NCI-H82 treated with DMSO at 0.1 percent for 48 hours (cell line): ENCODE data around the gene MCEE.
"Not testable (repeated sequence)": the region's sequence is repeated elsewhere in the genome, so short reads cannot be mapped to it uniquely, and the experiment has no call there.

Source experiments
- DNase-seq: peaks from one replicate; lab custom pipeline; 2025; ENCODE audit not compliant: unreplicated experiment; lab: John Stamatoyannopoulos, UW

Gene MCEE

GRCh38 chr2:71083752-71084312 lies 46.2 kb downstream of the MCEE start:
- DNase-seq, result not testable (repeated sequence)

GRCh38 chr2:71083297-71083696 lies 46.7 kb downstream of the MCEE start:
- not testable (repeated sequence) for DNase-seq

- DNase-seq, result no peak
These were observed 47.4 kb downstream of the MCEE start for GRCh38 chr2:71082402-71083252.

GRCh38 chr2:71078624-71079023 lies 51.4 kb downstream of the MCEE start:
- no peak for DNase-seq

GRCh38 chr2:71074893-71075395 lies 55.1 kb downstream of the MCEE start:
- no peak for DNase-seq

GRCh38 chr2:71073475-71073874 lies 56.6 kb downstream of the MCEE start:
- DNase-seq, result no peak

GRCh38 chr2:71072492-71072891 lies 57.5 kb downstream of the MCEE start:
- no peak for DNase-seq

- no peak for DNase-seq
These were observed 58.2 kb downstream of the MCEE start for GRCh38 chr2:71071681-71072398.

- peak; percentile 10 for DNase-seq
These were observed 59.5 kb downstream of the MCEE start for GRCh38 chr2:71070294-71071093.

- no peak for DNase-seq
These were observed 60.7 kb downstream of the MCEE start for GRCh38 chr2:71069376-71069775.

- DNase-seq, result peak; percentile 92
These were observed 61.6 kb downstream of the MCEE start, which contains the start of gene NAGK for GRCh38 chr2:71068218-71069035. NAGK (plus strand) TSS chr2:71068648; CDS start chr2:71068684, 36 bp downstream.

GRCh38 chr2:71067567-71068217 lies 62.3 kb downstream of the MCEE start:
- DNase-seq, result no peak

GRCh38 chr2:71066856-71067255 lies 63.2 kb downstream of the MCEE start:
- DNase-seq, result no peak

GRCh38 chr2:71064754-71065621 lies 65.0 kb downstream of the MCEE start:
- no peak for DNase-seq

GRCh38 chr2:71064110-71064611 lies 65.9 kb downstream of the MCEE start:
- no peak for DNase-seq

- DNase-seq, result no peak
These were observed 66.8 kb downstream of the MCEE start for GRCh38 chr2:71063216-71063615.

- DNase-seq, result no peak
These were observed 69.2 kb downstream of the MCEE start for GRCh38 chr2:71060871-71061270.

- DNase-seq, result no peak
These were observed 69.8 kb downstream of the MCEE start for GRCh38 chr2:71060211-71060610.
